OCI-LY1 (cell line): ENCODE measurements around the gene DCC.

Experiments
- H2AFZ ChIP-seq: fragments of 200-600 bp; sonication (generic), shearing (Covaris generic); 2 replicates; pipeline ENCODE4 v1.6.0; 2014; ENCODE audit warnings: antibody characterized with exemption, mild to moderate bottlenecking, low read length
- H3F3A ChIP-seq: fragments of 200-600 bp; sonication (generic), shearing (Covaris generic); 2 replicates; pipeline ENCODE4 v1.6.0; 2014; ENCODE audit warnings: mild to moderate bottlenecking, antibody characterized with exemption, low read length, moderate library complexity; ENCODE audit not compliant: insufficient read depth
- H3K27ac ChIP-seq: fragments of 200-600 bp; sonication (generic); 2 replicates; pipeline ENCODE4 v1.5.1; 2014; ENCODE audit warnings: low read length, mixed run types, mild to moderate bottlenecking, low read depth; ENCODE audit not compliant: poor library complexity, severe bottlenecking
- H3K27me3 ChIP-seq: fragments of 200-600 bp; sonication (generic); 2 replicates; pipeline ENCODE4 v1.6.0; 2014; ENCODE audit warnings: antibody characterized with exemption, mild to moderate bottlenecking, low read length, moderate library complexity; ENCODE audit not compliant: insufficient read depth
- H3K36me3 ChIP-seq: fragments of 200-600 bp; sonication (generic); 2 replicates; pipeline ENCODE4 v1.6.1; 2014; ENCODE audit warnings: mild to moderate bottlenecking, antibody characterized with exemption, low read length, moderate library complexity, mixed read lengths; ENCODE audit not compliant: insufficient read depth
- H3K4me1 ChIP-seq: fragments of 200-600 bp; sonication (generic); 2 replicates; pipeline ENCODE4 v1.5.1; 2014; ENCODE audit warnings: mild to moderate bottlenecking, low read length, moderate library complexity; ENCODE audit not compliant: insufficient read depth, severe bottlenecking
- H3K4me2 ChIP-seq: fragments of 200-600 bp; sonication (generic), shearing (Covaris generic); 2 replicates; pipeline ENCODE4 v1.6.1; 2014; ENCODE audit warnings: low read length
- H3K4me3 ChIP-seq: fragments of 200-600 bp; sonication (generic); 2 replicates; pipeline ENCODE4 v1.5.1; 2014; ENCODE audit warnings: low read length, low read depth, mild to moderate bottlenecking, mixed read lengths; ENCODE audit not compliant: poor library complexity, severe bottlenecking
- H3K79me2 ChIP-seq: fragments of 200-600 bp; shearing (Covaris generic); 2 replicates; pipeline ENCODE4 v1.6.1; 2016; ENCODE audit warnings: mixed run types, low read length, mixed read lengths; ENCODE audit not compliant: insufficient read depth
- H3K9ac ChIP-seq: fragments of 200-600 bp; sonication (generic), shearing (Covaris generic); 2 replicates; pipeline ENCODE4 v1.6.1; 2014; ENCODE audit warnings: mild to moderate bottlenecking, low read length, mixed read lengths
- H3K9me2 ChIP-seq: fragments of 200-600 bp; sonication (generic), shearing (Covaris generic); 2 replicates; pipeline ENCODE4 v1.6.1; 2014; ENCODE audit warnings: low read depth, mild to moderate bottlenecking, low read length, mixed read lengths
- H3K9me3 ChIP-seq: fragments of 200-600 bp; shearing (Covaris generic); 2 replicates; pipeline ENCODE4 v1.6.1; 2014; ENCODE audit warnings: low read length, mixed read lengths
- H4K20me1 ChIP-seq: fragments of 200-600 bp; sonication (generic), shearing (Covaris generic); 2 replicates; pipeline ENCODE4 v1.6.0; 2016; ENCODE audit warnings: mild to moderate bottlenecking, low read length; ENCODE audit not compliant: insufficient read depth
- CTCF ChIP-seq: fragments of 200-600 bp; sonication (generic), shearing (Covaris generic); IDR thresholded peaks from 2 replicates; pipeline ENCODE4 v1.5.1; 2017; ENCODE audit warnings: mild to moderate bottlenecking, antibody characterized with exemption, low read length, moderate library complexity, mixed read lengths
- EZH2 ChIP-seq: fragments of 200-600 bp; sonication (generic), shearing (Covaris generic); IDR thresholded peaks from 2 replicates; pipeline ENCODE4 v1.8.0; 2017; ENCODE audit warnings: borderline replicate concordance, mixed run types, mild to moderate bottlenecking, antibody characterized with exemption, low read length, moderate library complexity, mixed read lengths

The DCC gene

GRCh38 chr18:52349498-52349897 is 9.5 kb downstream of the DCC start:
- H3K4me2 ChIP-seq, result no peak overlapping the region
- no peaks in the 10 kb centered on the region for H3K27me3 ChIP-seq
- H3K4me3 ChIP-seq, result no peak overlapping the region
- no peaks in the 10 kb centered on the region for H4K20me1 ChIP-seq
- H3K4me1 ChIP-seq, result no peaks in the 10 kb centered on the region
- TF ChIP-seq EZH2 (no peak), CTCF (no peak)
- no peak overlapping the region for H2AFZ ChIP-seq
- no peaks in the 10 kb centered on the region for H3K9me3 ChIP-seq
- no peaks in the 10 kb centered on the region for H3K9me2 ChIP-seq
- H3K9ac ChIP-seq, result no peak overlapping the region
- H3K79me2 ChIP-seq, result no peaks in the 10 kb centered on the region
- no peak overlapping the region for H3K27ac ChIP-seq
- no peaks in the 10 kb centered on the region for H3F3A ChIP-seq
- H3K36me3 ChIP-seq, result no peaks in the 10 kb centered on the region

DNA sequence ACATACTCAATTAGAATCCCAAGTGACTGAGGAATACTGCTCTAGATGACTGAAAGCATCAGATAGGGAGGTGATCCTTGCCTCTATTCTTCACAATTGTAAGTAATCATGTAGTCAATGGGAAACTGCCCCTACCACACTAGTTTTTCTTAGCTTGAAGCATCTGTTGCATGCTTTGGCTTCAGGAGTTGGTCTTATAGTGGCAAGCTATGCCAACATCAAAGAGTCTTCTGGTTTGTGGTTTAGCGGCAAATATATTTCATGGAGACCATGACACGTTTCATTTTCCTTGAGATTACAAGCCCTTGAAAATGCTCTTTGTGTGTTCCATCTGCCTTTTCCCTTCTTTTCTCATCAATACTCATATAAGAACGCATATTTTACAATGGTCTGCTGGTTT is 12.9 kb downstream of the DCC start:
- no peaks in the 10 kb centered on the region for H3K36me3 ChIP-seq
- H3K4me2 ChIP-seq, result no peak overlapping the region
- no peak for TF ChIP-seq CTCF
- TF ChIP-seq EZH2, result no peak
- no peak overlapping the region for H2AFZ ChIP-seq
- H3K9ac ChIP-seq, result no peak overlapping the region
- H3K27ac ChIP-seq, result no peak overlapping the region
- no peaks in the 10 kb centered on the region for H3F3A ChIP-seq
- H3K9me2 ChIP-seq, result no peaks in the 10 kb centered on the region
- H3K27me3 ChIP-seq, result no peaks in the 10 kb centered on the region
- no peak overlapping the region for H3K4me3 ChIP-seq
- no peaks in the 10 kb centered on the region for H3K79me2 ChIP-seq
- H3K4me1 ChIP-seq, result no peaks in the 10 kb centered on the region
- H4K20me1 ChIP-seq, result no peaks in the 10 kb centered on the region
- H3K9me3 ChIP-seq, result no peaks in the 10 kb centered on the region

DNA sequence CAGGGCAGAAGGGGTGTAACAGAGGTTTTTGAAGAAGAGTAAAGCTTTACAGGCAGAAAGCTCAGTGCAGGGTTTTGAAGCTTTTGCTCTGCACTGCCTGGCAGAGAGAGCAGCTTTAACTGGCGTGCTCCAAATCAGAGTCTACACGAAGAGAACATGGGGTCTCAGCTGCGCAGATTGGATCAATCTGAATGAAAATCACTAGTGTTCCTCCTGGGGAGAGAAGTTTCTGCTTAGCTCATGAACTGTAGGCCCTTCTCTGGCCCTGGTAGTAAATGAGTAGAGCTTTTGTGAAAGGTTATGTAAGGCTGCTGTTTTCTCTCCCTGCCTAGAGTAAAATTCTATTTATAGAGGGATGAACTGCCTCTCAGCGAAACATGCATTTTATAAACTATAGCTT is 13.6 kb downstream of the DCC start:
- H3K9me3 ChIP-seq, result no peaks in the 10 kb centered on the region
- H2AFZ ChIP-seq, result no peak overlapping the region
- H3K27me3 ChIP-seq, result no peaks in the 10 kb centered on the region
- no peaks in the 10 kb centered on the region for H3K79me2 ChIP-seq
- no peaks in the 10 kb centered on the region for H3K4me1 ChIP-seq
- H3K27ac ChIP-seq, result no peak overlapping the region
- no peak overlapping the region for H3K4me3 ChIP-seq
- TF ChIP-seq EZH2 (no peak), CTCF (no peak)
- no peaks in the 10 kb centered on the region for H4K20me1 ChIP-seq
- no peaks in the 10 kb centered on the region for H3K9me2 ChIP-seq
- H3K4me2 ChIP-seq, result no peak overlapping the region
- no peaks in the 10 kb centered on the region for H3K36me3 ChIP-seq
- H3K9ac ChIP-seq, result no peak overlapping the region
- H3F3A ChIP-seq, result no peaks in the 10 kb centered on the region
